K562 (cell line): Measurements from ENCODE around the gene B9D2. TPM values are rescaled to one million over a fixed set of nuclear protein-coding genes. Genes with fewer than 3 reads are reported as not detected.

ENCODE experiments used
- GATA2 ChIP-seq: sonication (generic); formaldehyde crosslinking; IDR thresholded peaks from 2 replicates; pipeline ENCODE4 v1.4.0; 2020; ENCODE audit warnings: mild to moderate bottlenecking, missing genetic modification reagents
- KDM4B ChIP-seq, 2 experiments: fragments of 450-650 bp in 1 of 2; sonication (generic) in 1 of 2; IDR thresholded peaks; 2 replicates each; pipeline ENCODE4 v1.6.1; 2016 to 2017; ENCODE audit warnings: borderline replicate concordance in 2 of 2, antibody characterized with exemption in 1 of 2, low read depth in 1 of 2, mild to moderate bottlenecking in 1 of 2
- RAD21 ChIP-seq, 2 experiments: fragments of 250-450 bp in 1 of 2; fragments of 450-650 bp in 1 of 2; sonication (Bioruptor Pico) in 1 of 2; formaldehyde crosslinking in 1 of 2; IDR thresholded peaks in 1 of 2; conservative IDR thresholded peaks in 1 of 2; 2 replicates each; pipeline versions ENCODE4 v1.4.0 to v1.8.0; 2020 to 2022; ENCODE audit warnings: mild to moderate bottlenecking in 2 of 2, moderate library complexity in 1 of 2
- TOE1 ChIP-seq, 2 experiments: fragments of 450-650 bp in 1 of 2; sonication (generic) in 1 of 2; formaldehyde crosslinking in 1 of 2; IDR thresholded peaks; 2 replicates each; pipeline versions ENCODE4 v1.7.1 to v1.8.0; 2016 to 2022; ENCODE audit warnings: borderline replicate concordance in 2 of 2, mild to moderate bottlenecking in 2 of 2, antibody characterized with exemption in 1 of 2, inconsistent platforms in 1 of 2, low read depth in 1 of 2, missing genetic modification reagents in 1 of 2, moderate library complexity in 1 of 2
- TRIM25 ChIP-seq: fragments of 450-650 bp; IDR thresholded peaks from 2 replicates; pipeline ENCODE4 v1.7.0; 2016; ENCODE audit warnings: borderline replicate concordance
- ZNF318 ChIP-seq, 2 experiments: fragments of 450-650 bp; IDR thresholded peaks; 2 replicates each; pipeline ENCODE4 v1.6.1; 2016; ENCODE audit warnings: mild to moderate bottlenecking in 2 of 2, borderline replicate concordance in 1 of 2, low read depth in 1 of 2, moderate library complexity in 1 of 2
- ZNF609 ChIP-seq: sonication (generic); formaldehyde crosslinking; IDR thresholded peaks from 2 replicates; pipeline ENCODE4 v1.8.1; 2023; ENCODE audit warnings: missing genetic modification reagents, mild to moderate bottlenecking, borderline replicate concordance
- polyA plus RNA-seq, 8 experiments: library from polyadenylated mRNA; depleted of rRNA in 4 of 8; stranded (reverse) in 5 of 8; unstranded in 3 of 8; fragments of >200 nt; fragmentation: Nextera tagmentation in 2 of 8; fragmentation: Illumina TruSeq in 1 of 8; extraction: Ambion mirVana in 2 of 8; extraction: Trizol in 1 of 8; gene quantifications; 2 replicates each; pipeline versions ENCODE4 v1.2.1 to v1.2.3, GENCODE V29; 2011 to 2014; ENCODE audit warnings: inconsistent platforms in 1 of 8, missing spikeins in 1 of 8
- total RNA-seq, 7 experiments: library from RNA; depleted of rRNA in 6 of 7; stranded (reverse); fragments of >200 nt in 6 of 7; fragmentation: Illumina TruSeq in 2 of 7; extraction: Trizol in 2 of 7; gene quantifications; 2 replicates each; pipeline versions ENCODE4 v1.2.1 to v1.2.3, GENCODE V29; 2011 to 2021; ENCODE audit warnings: low replicate concordance in 1 of 7

The B9D2 gene
- total and polyA plus RNA-seq, 9 of the 15 experiments (the other 6 are each of a cell fraction or from before 2014, with no cell fraction given) = 0.83 to 6.9 (median 2.8) TPM

GRCh38 chr19:41397086-41398049, 33.4 kb upstream of the B9D2 start, which contains the start of the genes BCKDHA and EXOSC5 (continued):
- TF ChIP-seq ZNF609 (CRISPR knock-in tag) (no peak), TOE1 (IDR thresholded peaks at IDR 0.05; ENCODE audit: borderline replicate concordance) (peak; percentile 95), TOE1 (CRISPR knock-in tag; IDR thresholded peaks at IDR 0.05; ENCODE audit: borderline replicate concordance, low read depth) (no peak), GATA2 (CRISPR knock-in tag) (no peak), TRIM25 (no peak), KDM4B (IDR thresholded peaks at IDR 0.05; ENCODE audit: borderline replicate concordance in 2 of 2, low read depth in 1 of 2) (0 out of 4 replicates have a peak, but pooled peaks of 1 of the 2 experiments have one; percentile 11), ZNF318 (IDR thresholded peaks at IDR 0.05; ENCODE audit: borderline replicate concordance in 1 of 2, low read depth in 1 of 2) (no peak), RAD21 (CRISPR knock-in tag; conservative IDR thresholded peaks at IDR 0.05 in 1 of 2, IDR thresholded peaks at IDR 0.05 in 1 of 2) (peak in 1 of 2 experiments; percentile 10; a peak in 1 of 4 replicates)
